Measurements from ENCODE around the gene SRP14. TPM values are rescaled to one million over a fixed set of nuclear protein-coding genes. Genes with fewer than 3 reads are reported as not detected.

SRP14 gene
- total and polyA plus RNA-seq, 9 of the 15 experiments (the other 6 are each of a cell fraction or from before 2014, with no cell fraction given): 161 to 1,097 (median 402) TPM

DNA sequence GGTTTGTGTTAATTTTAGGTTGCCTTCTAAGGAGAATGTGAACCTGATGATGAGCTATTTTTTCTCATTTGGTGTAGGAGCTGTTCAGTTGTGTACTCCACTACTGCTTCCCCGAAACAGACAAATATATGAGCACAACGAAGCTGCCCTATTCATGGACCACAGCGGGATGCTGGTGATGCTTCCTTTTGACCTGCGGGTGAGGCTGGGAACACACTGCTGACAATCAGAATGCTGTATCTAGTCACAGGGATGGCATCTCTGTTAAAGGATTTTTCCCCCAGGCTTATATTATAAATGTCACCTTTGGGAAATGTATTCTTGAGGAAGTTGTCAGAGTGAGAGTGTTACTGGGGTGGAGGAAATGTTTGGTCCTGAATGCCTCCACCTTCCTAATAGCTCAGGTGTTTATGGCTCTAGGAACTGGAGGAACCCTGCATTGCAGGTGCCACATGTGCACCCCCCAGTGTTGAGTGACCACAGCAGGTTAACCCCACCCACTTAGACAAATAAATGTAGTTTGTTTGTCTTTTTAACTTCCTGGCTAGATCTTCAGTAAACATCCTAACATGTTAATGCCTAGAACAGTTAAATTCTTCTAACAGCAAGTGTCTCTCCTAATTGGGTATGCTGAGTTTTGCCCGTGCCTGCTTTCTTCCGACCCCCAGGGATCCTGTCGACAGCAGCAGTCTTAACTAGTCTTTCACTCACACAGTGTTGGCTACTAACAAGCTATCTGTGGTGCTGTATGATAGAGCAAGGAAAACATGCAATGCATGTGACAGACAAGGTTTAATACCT is 35.7 kb downstream of the SRP14 start:
- Histone ChIP-seq H3K27ac (ENCODE audit: extremely low read depth, low read depth, low read length) (no peak overlapping the region), H3K79me2 (ENCODE audit: control insufficient read depth, insufficient read depth, low read length) (no peaks in the 10 kb centered on the region), H3K27me3 (ENCODE audit: control insufficient read depth in 2 of 2, insufficient read depth in 2 of 2, low read length in 2 of 2) (no peaks in the 10 kb centered on the region), H3K4me2 (ENCODE audit: insufficient read depth, low read length) (no peak overlapping the region), H3K4me1 (replicated peaks in 1 of 2; ENCODE audit: control insufficient read depth in 2 of 2, insufficient read depth in 2 of 2, low read length in 2 of 2) (no peaks in the 10 kb centered on the region), H3K4me3 (no peak overlapping the region), H3K9ac (ENCODE audit: insufficient read depth in 1 of 2, low read depth in 2 of 2, low read length in 2 of 2) (no peak overlapping the region), H3K9me3 (replicated peaks; ENCODE audit: control insufficient read depth, insufficient read depth, low read depth, low read length) (no peaks in the 10 kb centered on the region), H2AFZ (ENCODE audit: low read depth, low read length) (no peak overlapping the region), H3K9me1 (ENCODE audit: control insufficient read depth, insufficient read depth, low read length) (no peaks in the 10 kb centered on the region), H3K36me3 (ENCODE audit: control insufficient read depth, insufficient read depth, low read length) (peaks cover 50% of the 10 kb centered on the region), H4K20me1 (replicated peaks; ENCODE audit: control insufficient read depth, insufficient read depth, low read length) (no peaks in the 10 kb centered on the region)
- CTCF ChIA-PET (ENCODE audit: low intra/inter-chr PET ratio): no interaction called here
- ATAC-seq (no peak), DNase-seq (ENCODE audit: extremely low read depth in 1 of 4, low spot score in 3 of 4) (no peak), FAIRE-seq (no peak)
- no TSS peak for BruUV-seq (replicated peaks)
- in situ Hi-C loops (cut with MboI) (loop anchor here (25.0 kb wide), 1 partner anchor 216 kb away; the partner anchor contains the start of gene FSIP1), intact Hi-C loops (cut with micrococcal nuclease) (no loop called here)
- POLR2A ChIA-PET: interaction anchor here (0.6 to 1.5 kb wide), 2 partner anchors 9 to 321 kb away, joined by 3 to 6 read pairs; no protein-coding TSS in a partner anchor
- TF ChIP-seq ZBTB7A (IDR thresholded peaks at IDR 0.05; ENCODE audit: borderline replicate concordance, control insufficient read depth, low read depth, low read length) (no peak), FOS (IDR thresholded peaks at IDR 0.05; ENCODE audit: extremely low read depth, insufficient read length) (no peak)
- TF ChIP-seq, protein P1, sequence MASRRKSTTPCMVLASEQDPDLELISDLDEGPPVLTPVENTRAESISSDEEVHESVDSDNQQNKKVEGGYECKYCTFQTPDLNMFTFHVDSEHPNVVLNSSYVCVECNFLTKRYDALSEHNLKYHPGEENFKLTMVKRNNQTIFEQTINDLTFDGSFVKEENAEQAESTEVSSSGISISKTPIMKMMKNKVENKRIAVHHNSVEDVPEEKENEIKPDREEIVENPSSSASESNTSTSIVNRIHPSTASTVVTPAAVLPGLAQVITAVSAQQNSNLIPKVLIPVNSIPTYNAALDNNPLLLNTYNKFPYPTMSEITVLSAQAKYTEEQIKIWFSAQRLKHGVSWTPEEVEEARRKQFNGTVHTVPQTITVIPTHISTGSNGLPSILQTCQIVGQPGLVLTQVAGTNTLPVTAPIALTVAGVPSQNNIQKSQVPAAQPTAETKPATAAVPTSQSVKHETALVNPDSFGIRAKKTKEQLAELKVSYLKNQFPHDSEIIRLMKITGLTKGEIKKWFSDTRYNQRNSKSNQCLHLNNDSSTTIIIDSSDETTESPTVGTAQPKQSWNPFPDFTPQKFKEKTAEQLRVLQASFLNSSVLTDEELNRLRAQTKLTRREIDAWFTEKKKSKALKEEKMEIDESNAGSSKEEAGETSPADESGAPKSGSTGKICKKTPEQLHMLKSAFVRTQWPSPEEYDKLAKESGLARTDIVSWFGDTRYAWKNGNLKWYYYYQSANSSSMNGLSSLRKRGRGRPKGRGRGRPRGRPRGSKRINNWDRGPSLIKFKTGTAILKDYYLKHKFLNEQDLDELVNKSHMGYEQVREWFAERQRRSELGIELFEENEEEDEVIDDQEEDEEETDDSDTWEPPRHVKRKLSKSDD (conservative IDR thresholded peaks at IDR 0.05; ENCODE audit: low read length): no peak
- TF ChIP-seq, protein P2, sequence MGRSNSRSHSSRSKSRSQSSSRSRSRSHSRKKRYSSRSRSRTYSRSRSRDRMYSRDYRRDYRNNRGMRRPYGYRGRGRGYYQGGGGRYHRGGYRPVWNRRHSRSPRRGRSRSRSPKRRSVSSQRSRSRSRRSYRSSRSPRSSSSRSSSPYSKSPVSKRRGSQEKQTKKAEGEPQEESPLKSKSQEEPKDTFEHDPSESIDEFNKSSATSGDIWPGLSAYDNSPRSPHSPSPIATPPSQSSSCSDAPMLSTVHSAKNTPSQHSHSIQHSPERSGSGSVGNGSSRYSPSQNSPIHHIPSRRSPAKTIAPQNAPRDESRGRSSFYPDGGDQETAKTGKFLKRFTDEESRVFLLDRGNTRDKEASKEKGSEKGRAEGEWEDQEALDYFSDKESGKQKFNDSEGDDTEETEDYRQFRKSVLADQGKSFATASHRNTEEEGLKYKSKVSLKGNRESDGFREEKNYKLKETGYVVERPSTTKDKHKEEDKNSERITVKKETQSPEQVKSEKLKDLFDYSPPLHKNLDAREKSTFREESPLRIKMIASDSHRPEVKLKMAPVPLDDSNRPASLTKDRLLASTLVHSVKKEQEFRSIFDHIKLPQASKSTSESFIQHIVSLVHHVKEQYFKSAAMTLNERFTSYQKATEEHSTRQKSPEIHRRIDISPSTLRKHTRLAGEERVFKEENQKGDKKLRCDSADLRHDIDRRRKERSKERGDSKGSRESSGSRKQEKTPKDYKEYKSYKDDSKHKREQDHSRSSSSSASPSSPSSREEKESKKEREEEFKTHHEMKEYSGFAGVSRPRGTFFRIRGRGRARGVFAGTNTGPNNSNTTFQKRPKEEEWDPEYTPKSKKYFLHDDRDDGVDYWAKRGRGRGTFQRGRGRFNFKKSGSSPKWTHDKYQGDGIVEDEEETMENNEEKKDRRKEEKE (IDR thresholded peaks at IDR 0.05; ENCODE audit: borderline replicate concordance in 1 of 2, control insufficient read depth in 1 of 2, low read depth in 2 of 2, low read length in 1 of 2): no peak
- 79% methylated on average over 7 of the region's 7 CpGs for WGBS (ENCODE audit: insufficient coverage, low coverage, missing lambda C conversion rate)

All from K562 (cell line).